KBM-7 (cell line): ENCODE measurements around the gene IGFBP2.

Experiments used
- DNase-seq: peaks from one replicate; pipeline ENCODE4 v3.0.0-alpha.2; 2015
- in situ Hi-C: fragments of 300-500 bp; cut with MboI; formaldehyde crosslinking; loops from 2 replicates; pipeline ENCODE4 v1.14.3; 2020; ENCODE audit warnings: low sequenced_read_pairs, low pct_unique_long_range_greater_than_20kb, mixed read lengths

The IGFBP2 gene

DNA sequence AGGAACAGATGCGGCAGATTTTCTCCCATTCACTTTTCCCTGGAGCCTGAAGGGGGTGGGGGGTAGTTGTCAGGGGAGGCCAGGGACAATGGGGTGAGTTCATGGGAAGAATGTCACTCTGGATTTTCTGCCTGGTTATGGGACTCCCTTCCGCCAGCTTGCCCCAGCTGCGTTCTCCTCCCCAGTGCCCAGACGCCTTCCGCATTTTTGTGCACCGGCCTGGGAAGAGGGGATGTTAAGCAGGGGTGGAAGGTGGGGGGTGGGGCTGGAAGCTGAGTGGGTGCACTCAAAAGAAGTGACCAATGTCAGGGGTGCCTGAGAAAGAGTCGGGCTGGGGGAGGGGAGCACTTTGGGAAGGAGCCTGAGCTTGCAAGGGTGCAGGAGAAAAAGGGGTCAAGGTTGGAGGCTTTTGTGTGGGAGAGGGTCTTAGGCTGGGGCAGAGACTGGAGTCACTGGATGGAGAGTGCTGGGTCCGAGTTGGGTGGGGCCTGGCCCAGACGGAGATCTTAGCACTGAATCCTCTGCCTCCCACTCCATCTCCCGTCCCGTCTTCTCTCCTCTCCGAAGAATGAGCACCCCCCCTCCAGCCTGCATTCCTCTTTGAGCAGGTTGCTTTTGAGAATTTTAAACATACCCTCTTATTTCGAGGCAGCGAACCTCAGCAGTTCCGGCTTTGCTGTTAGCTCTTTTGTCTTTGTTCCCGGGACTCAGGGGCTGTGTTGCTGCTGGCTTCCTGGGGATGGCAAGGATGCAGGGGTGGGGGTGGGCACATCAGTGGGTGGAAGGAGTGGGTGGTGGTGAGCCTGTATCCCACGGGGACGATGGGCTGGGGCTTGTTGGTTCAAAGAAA is 2.7 kb downstream of the IGFBP2 start:
- peak; percentile 36 for DNase-seq
- in situ Hi-C loops = no loop called here

- peak; percentile 61 for DNase-seq
- in situ Hi-C loops = no loop called here
Measured at GRCh38 chr2:216636551-216637450, 3.6 kb downstream of the IGFBP2 start.

DNA sequence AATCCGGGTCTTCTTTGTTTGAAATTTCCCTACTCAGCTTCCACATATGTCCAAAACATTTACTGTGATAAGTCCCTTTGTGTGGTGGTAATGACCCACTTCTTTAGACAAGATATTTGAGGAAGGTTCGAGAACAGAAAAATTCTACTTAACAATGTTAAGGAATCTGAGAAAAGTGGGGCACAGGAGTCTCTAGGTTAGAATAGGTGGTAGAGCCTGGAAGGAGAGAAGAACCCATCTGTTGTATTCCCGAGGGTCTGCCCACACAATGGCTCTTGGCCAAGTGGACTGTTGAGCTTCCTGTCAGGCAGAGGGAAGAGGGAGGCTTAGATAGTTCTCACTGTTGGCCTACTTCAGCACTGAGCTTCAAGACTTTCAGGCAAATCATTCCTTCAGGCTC is 4.3 kb downstream of the IGFBP2 start:
- no peak for DNase-seq
- in situ Hi-C loops = no loop called here

GRCh38 chr2:216643986-216644659 is 10.9 kb downstream of the IGFBP2 start:
- no peak for DNase-seq
- in situ Hi-C loops = no loop called here

DNA sequence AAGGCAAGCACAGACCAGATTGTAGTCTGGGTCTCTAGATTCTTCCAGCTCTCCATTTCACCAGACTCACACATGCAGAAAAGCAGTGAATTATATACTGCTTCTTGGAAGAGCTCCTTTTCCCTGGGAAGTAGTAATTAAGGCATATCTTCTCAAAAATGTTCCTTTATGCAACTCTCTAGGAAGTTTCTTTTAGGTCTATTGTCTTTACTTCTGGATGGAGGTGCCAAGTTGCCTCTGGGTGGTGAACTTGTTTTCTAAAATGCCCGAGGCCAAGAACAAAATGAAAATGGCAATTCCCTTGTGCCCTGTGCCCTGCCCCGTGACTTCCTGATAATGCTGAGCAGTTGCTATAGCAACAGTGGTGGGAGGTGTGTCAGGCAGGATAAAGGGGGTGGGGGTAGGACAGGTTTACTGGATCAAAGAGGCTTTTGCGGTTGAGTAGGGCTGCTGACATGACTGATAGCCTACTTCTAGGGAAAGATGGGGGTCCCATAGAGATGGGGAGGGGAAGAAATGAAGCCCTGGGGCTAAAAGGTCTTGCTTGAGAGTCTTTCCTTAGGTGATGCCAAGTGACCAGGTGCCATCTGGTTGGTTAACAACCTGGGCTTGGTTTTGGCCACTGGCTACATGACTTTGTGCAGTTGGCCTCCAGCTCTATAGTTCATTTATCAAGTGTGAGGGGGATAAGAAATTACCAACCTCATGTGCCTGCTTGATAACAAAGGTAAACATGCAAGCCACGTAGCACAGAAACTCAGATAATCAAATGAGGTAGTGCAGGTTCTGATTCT is 11.8 kb downstream of the IGFBP2 start:
- in situ Hi-C loops = no loop called here

GRCh38 chr2:216645636-216645950 is 12.4 kb downstream of the IGFBP2 start:
- no peak for DNase-seq
- in situ Hi-C loops = no loop called here

More for the DNA sequence above, 11.8 kb downstream of the IGFBP2 start:
- no peak for DNase-seq

GRCh38 chr2:216646116-216646515 is 12.9 kb downstream of the IGFBP2 start:
- in situ Hi-C loops = no loop called here
- DNase-seq = no peak

- DNase-seq = no peak
- in situ Hi-C loops = no loop called here
Measured at GRCh38 chr2:216648105-216648504, 14.9 kb downstream of the IGFBP2 start.

DNA sequence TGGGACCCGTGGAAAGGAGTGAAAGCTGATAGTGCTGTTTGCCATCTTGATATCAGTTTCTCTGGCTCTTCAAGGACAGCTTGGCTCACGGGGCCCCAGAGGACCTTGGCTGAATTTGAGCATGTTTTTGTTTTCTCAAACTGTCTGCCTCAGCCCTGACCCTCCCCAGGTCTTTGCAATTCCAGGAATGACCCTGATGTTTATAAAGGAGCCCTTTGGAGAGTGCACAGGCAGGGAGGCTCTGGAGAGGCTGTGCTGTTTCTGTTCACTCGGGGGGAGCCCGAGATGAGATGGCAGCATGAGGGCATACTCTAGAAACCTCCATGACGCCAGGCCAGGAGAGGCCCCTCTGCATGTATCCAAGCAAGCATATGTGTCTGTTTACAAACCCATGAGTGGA is 16.4 kb downstream of the IGFBP2 start:
- no peak for DNase-seq
- in situ Hi-C loops = no loop called here

DNA sequence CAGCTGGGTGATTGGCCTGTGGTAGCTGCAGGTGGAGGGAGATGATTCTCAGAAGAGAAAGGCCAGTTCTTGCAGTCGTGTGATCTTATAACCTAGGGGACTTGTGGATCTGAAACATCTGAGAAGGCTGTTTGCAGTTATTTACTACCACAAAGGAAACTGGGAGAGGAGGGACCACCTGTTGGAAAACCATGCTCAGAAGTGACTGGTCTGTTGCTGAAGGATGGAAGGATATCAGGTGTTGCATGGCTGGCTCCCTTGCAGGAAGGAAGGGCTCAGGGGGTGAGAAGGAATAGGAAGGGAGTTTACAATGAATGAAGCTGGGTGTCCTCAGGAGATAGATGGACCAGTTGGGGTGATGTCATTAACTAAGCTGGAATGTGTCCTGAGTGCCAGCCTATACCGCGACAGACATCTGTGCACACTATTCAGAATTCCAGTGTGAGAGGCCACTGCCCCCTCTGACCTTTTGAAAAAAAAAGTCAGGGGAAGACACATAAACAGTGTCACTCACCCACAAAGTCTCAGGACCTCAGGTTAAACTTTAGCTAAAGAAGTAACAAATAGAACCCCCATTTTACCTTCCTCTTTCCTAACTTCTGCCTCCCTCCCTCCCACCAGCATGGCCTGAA is 17.5 kb downstream of the IGFBP2 start:
- no peak for DNase-seq
- in situ Hi-C loops = no loop called here

DNA sequence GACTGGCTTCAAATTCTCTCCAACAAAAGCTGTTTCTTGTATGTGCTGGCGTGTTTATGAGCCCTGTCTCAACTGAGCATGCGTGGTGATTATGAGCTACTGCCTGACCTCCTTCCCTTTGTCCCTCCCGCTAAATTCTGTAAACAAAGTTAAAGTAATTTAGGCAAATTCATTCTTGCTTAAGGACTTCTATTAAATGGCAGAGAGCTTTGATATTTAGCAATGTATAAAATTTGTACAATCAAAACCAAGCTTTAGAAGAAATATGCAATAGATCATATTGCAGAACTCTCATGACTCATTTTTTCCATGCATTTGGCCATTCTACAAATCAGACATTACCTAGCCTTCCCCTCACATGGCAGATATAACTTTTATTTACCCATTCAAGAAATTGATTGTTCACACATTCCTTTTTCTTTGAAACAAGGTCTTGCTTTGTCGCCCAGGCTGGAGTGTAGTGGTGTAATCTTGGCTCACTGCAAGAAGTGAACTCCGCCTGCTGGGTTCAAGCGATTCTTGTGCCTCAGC is 18.2 kb downstream of the IGFBP2 start:
- DNase-seq = no peak
- in situ Hi-C loops = no loop called here

DNA sequence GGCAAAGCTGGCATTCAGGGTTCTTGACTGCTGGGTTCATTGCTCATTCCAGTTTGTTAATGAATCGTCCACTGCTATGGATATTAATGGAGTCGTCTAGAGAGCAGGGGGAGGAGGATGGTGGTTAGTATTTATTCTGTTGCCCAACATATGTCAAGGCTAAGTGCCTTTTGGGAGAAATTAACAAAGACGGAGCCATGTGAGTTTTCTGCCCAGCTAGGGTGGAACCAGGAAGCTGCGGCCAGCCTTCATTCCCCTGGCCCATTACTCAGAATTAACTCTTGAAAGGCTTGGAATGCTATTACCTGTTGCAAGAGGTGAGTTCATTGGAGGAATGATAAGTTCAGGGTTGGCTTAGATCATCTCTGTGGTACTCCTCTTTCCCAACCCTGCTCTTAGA is 19.3 kb downstream of the IGFBP2 start:
- in situ Hi-C loops = no loop called here
- no peak for DNase-seq

GRCh38 chr2:216653093-216653799 is 20.0 kb downstream of the IGFBP2 start:
- in situ Hi-C loops = no loop called here
- DNase-seq = no peak

DNA sequence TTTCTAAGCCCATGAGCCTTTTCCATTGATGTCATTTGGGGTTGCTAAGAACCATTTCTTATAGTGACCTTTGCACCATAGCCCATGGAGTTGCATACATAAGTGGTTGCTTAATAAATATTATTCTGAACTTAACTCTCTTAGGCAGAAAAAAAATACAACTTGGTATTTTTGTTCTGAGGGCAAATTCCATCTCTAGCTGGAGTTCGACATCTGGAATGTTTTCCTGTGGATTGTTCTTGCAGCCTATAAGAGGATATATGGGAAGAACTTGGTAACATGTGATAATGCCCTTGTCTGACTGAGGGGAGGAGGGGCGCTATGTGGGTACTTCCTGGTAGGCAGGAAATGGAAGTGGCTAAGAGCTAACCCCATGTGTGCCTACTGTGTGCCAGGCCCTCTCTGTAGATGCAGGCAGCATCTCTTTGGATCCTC is 20.7 kb downstream of the IGFBP2 start:
- DNase-seq = no peak
- in situ Hi-C loops = no loop called here

DNA sequence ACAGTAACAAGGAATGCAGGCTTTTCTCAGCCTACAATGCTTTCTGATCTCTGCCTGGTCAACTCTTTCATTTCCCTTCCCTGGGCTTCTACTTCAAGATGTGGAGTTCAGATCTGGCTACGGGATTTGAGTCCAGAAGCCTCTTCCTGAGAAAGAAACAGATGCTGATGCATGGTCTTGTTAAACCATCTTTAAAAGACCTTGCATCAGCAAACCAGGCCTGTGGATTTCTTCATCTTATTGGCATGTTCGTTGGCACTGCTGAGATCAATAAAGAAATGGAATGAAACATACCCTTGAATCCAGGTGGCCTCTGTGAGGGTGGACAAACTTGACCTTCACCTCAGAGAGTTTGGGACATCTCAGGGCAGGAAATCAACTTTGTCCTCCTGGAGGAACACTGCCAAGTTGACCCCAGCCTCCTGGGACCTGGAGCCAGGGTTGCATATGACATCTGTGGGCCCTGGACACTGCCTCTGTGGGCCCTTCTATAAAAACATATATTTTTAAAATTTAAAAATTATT is 21.4 kb downstream of the IGFBP2 start:
- DNase-seq = no peak
- in situ Hi-C loops = no loop called here

DNA sequence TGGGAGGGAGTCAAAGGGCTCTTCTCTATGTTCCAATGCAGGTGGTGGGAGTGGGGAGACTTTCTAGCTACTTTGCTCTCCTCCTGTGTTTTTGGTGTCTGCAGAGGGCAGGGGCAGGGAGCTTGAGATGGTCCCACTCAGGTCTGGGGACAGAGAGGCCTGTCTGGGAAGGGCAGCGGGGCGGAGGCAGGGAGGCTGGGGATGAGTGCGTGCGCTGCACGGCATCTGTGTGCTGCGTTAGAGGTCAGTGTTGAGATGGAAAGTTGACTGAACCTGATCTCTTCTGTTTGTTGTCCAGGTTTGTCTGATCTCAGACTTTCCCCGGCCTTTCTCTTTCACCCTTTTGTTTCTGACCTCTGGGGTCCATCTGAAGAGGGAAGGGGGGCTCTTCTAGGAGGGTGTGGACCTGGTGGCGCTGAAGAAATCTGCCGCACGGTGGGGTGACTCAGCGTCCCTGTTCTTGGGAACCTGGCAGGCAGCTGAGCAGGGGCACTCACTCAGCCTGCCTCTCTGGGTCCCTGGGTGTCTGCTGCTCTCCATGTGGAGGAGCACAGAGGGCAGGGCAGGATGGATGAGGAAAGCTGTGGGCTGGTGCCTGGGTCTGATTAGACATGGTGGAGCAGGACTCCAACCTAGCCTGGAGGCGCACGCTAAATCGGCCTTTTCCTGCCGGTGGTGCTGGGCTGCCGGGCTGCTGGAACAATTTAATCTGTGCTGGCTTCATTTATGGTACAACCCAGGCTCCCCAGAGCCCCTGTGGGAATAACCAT is 24.1 kb downstream of the IGFBP2 start:
- DNase-seq = no peak
- in situ Hi-C loops = no loop called here

- in situ Hi-C loops = no loop called here
- DNase-seq = no peak
Measured at GRCh38 chr2:216657980-216658379, 24.8 kb downstream of the IGFBP2 start.
